ENCODE data around the gene KCNN1.

KCNN1 gene

DNA sequence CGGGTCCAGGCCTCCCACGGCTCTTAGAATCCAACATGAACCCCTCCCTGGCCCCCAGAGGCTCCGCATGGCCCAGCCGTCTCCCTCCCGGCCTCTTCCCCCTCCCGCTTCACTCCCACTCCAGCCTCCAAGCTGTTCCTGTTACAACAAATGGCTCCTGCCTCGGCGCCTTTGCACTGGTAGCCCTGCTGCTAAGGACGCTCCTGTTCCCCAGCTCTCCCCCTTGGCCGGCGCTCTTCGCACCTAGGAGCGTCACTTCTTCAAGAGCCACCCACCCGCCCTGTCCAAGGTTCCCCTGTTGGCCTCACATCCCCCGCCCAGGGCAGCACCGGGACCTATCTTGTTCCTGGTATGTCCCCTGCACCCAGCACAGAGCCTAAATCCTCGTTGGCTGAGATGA is 24.7 kb upstream of the KCNN1 start:
- no peak overlapping the region for H3K4me3 ChIP-seq (IDR thresholded peaks at IDR 0.05; ENCODE audit: insufficient read depth, low read depth, low read length)
- no peaks in the 10 kb centered on the region for H3K36me3 ChIP-seq (ENCODE audit: insufficient read depth)
- H3K4me1 ChIP-seq (ENCODE audit: low read depth, poor library complexity, severe bottlenecking), result peaks cover 10% of the 10 kb centered on the region
- H3K27ac ChIP-seq, result no peak overlapping the region
- TF ChIP-seq, protein P1, sequence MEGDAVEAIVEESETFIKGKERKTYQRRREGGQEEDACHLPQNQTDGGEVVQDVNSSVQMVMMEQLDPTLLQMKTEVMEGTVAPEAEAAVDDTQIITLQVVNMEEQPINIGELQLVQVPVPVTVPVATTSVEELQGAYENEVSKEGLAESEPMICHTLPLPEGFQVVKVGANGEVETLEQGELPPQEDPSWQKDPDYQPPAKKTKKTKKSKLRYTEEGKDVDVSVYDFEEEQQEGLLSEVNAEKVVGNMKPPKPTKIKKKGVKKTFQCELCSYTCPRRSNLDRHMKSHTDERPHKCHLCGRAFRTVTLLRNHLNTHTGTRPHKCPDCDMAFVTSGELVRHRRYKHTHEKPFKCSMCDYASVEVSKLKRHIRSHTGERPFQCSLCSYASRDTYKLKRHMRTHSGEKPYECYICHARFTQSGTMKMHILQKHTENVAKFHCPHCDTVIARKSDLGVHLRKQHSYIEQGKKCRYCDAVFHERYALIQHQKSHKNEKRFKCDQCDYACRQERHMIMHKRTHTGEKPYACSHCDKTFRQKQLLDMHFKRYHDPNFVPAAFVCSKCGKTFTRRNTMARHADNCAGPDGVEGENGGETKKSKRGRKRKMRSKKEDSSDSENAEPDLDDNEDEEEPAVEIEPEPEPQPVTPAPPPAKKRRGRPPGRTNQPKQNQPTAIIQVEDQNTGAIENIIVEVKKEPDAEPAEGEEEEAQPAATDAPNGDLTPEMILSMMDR (conservative IDR thresholded peaks at IDR 0.05; ENCODE audit: low read depth, low read length), result no peak
- no peaks in the 10 kb centered on the region for H3K79me2 ChIP-seq (ENCODE audit: insufficient read depth, low read depth)
- H3K27me3 ChIP-seq (ENCODE audit: insufficient read depth, low read depth), result 0 out of 2 replicates have a peak, but pooled peaks cover 3% of the 10 kb centered on the region
- H3K4me2 ChIP-seq, result no peak overlapping the region
- H3K9ac ChIP-seq, result no peak overlapping the region
- H4K20me1 ChIP-seq (ENCODE audit: insufficient read depth), result no peaks in the 10 kb centered on the region
- H2AFZ ChIP-seq (ENCODE audit: low read depth), result no peak overlapping the region

DNA sequence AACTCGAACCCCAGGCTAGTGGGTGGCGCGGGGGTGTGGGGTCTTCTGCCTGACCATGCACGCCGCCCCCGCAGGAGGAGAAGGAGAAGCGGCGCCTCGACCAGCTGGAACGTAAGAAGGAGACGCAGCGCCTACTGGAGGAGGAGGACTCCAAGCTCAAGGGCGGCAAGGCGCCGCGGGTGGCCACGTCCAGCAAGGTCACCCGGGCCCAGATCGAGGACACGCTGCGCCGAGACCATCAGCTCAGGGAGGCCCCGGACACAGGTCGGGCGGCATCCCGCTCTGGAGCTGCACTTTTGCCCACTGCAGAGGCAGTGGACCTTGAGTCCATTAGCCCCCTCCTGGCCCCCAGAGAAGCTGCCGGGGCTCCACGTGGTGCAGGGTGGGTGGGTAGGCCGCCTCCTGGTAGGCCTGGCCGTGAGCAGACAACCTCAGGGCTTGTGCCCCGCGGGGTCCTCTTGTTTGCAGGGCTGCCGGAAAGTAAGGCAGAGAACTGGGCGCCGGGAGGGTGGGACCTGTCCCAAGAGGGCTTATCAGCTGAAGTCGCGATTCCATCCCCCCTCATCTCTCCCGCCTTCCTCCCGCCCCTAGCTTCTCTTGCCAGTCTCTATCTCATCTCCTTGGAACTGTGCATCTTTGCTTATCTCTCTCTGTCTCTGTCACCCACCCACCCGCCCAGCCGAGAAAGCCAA is 24.2 kb upstream of the KCNN1 start:
- Histone ChIP-seq H2AFZ (ENCODE audit: low read depth) (no peak overlapping the region), H4K20me1 (ENCODE audit: insufficient read depth) (no peaks in the 10 kb centered on the region), H3K27me3 (ENCODE audit: insufficient read depth, low read depth) (0 out of 2 replicates have a peak, but pooled peaks cover 3% of the 10 kb centered on the region), H3K4me2 (no peak overlapping the region), H3K79me2 (ENCODE audit: insufficient read depth, low read depth) (no peaks in the 10 kb centered on the region), H3K4me1 (ENCODE audit: low read depth, poor library complexity, severe bottlenecking) (peaks cover 11% of the 10 kb centered on the region), H3K36me3 (ENCODE audit: insufficient read depth) (no peaks in the 10 kb centered on the region), H3K27ac (no peak overlapping the region), H3K9ac (no peak overlapping the region), H3K4me3 (IDR thresholded peaks at IDR 0.05; ENCODE audit: insufficient read depth, low read depth, low read length) (no peak overlapping the region)
- TF ChIP-seq, protein P1 (conservative IDR thresholded peaks at IDR 0.05; ENCODE audit: low read depth, low read length), result no peak

DNA sequence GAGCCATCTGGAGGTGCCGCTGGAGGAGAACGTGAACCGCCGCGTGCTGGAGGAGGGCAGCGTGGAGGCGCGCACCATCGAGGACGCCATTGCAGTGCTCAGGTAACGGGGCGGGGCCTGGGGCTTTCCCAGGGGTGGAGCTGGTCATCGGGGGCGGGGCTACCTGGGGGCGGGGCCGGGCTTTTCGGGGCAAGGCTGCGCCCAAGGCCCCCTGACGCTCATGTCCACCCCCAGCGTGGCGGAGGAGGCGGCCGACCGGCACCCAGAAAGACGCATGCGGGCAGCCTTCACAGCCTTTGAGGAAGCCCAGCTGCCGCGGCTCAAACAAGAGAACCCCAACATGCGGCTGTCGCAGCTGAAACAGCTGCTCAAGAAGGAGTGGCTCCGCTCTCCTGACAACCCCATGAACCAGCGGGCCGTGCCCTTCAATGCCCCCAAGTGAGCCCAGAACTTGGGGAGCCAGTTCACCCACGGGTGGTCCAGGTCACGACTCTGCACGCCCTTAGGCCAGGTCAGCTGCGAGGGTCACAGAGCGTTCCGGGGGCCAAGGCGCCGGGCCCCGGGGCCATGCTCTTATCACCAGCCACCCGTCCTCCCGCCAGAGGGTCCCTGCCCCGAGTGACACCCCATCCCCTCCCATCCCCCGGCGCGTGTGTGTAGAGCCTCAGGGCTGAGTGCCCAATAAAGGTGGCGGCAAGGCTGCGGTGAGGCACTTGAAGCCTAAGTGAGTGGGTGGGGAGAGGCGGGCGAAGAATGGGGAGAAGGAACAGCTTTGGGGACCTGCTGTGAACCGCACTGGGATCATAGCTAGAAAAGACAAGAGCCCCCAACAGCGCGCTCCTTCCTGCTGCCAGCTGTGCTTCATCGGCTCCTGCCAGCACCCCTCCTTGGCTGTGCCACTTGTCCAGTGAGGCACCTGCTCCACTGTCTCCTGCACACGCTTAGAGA is 23.4 kb upstream of the KCNN1 start:
- H2AFZ ChIP-seq (ENCODE audit: low read depth), result no peak overlapping the region
- H3K4me3 ChIP-seq (IDR thresholded peaks at IDR 0.05; ENCODE audit: insufficient read depth, low read depth, low read length), result no peak overlapping the region
- H3K36me3 ChIP-seq (ENCODE audit: insufficient read depth), result no peaks in the 10 kb centered on the region
- no peak overlapping the region for H3K4me2 ChIP-seq
- H3K4me1 ChIP-seq (ENCODE audit: low read depth, poor library complexity, severe bottlenecking), result peaks cover 11% of the 10 kb centered on the region
- H3K79me2 ChIP-seq (ENCODE audit: insufficient read depth, low read depth), result no peaks in the 10 kb centered on the region
- H3K27me3 ChIP-seq (ENCODE audit: insufficient read depth, low read depth), result peaks cover 3% of the 10 kb centered on the region; the same call in 1 of the 2 replicates
- H3K27ac ChIP-seq, result no peak overlapping the region
- TF ChIP-seq, protein P1 (conservative IDR thresholded peaks at IDR 0.05; ENCODE audit: low read depth, low read length), result no peak
- no peaks in the 10 kb centered on the region for H4K20me1 ChIP-seq (ENCODE audit: insufficient read depth)
- no peak overlapping the region for H3K9ac ChIP-seq

DNA sequence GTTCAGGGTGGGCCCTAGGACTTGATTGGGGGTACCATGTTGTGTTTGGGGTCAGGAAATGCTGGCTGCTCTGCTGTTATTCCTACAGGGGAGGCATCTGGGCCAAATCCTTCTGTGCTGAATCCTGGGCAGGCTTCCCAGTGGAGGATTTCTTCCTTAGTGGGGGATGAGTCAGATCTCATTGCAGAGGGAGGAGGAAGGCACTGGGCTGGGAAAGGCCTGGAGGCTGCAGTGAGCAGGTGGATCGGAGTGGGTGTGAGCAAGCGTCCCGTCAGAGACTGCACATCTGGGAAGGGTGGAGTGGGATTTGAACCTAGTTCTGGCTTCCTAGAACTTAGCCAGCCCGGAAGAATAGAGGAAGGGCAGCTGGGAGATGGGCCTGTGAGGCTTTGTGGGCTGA is 22.6 kb upstream of the KCNN1 start:
- H2AFZ ChIP-seq (ENCODE audit: low read depth), result no peak overlapping the region

More for the DNA sequence above, 22.6 kb upstream of the KCNN1 start:
- H3K27me3 ChIP-seq (ENCODE audit: insufficient read depth, low read depth), result peaks cover 11% of the 10 kb centered on the region; the same call in 1 of the 2 replicates
- H3K4me1 ChIP-seq (ENCODE audit: low read depth, poor library complexity, severe bottlenecking), result peaks cover 17% of the 10 kb centered on the region
- H3K79me2 ChIP-seq (ENCODE audit: insufficient read depth, low read depth), result no peaks in the 10 kb centered on the region
- no peak overlapping the region for H3K4me2 ChIP-seq
- TF ChIP-seq, protein P1 (conservative IDR thresholded peaks at IDR 0.05; ENCODE audit: low read depth, low read length), result no peak
- H3K4me3 ChIP-seq (IDR thresholded peaks at IDR 0.05; ENCODE audit: insufficient read depth, low read depth, low read length), result no peak overlapping the region
- H3K27ac ChIP-seq, result no peak overlapping the region
- H4K20me1 ChIP-seq (ENCODE audit: insufficient read depth), result no peaks in the 10 kb centered on the region
- H3K9ac ChIP-seq, result no peak overlapping the region
- H3K36me3 ChIP-seq (ENCODE audit: insufficient read depth), result no peaks in the 10 kb centered on the region

Measured in KMS-11 (cell line).